Naive thymus-derived CD8-positive, alpha-beta T cell (primary cell): ENCODE results near the gene SLC9A7. TPM values are rescaled to one million over a fixed set of nuclear protein-coding genes. Genes with fewer than 3 reads are reported as not detected.

Source experiments
- ATAC-seq, 2 donors: fragments of 150-1000 bp; cut with Tn5 transposase in 1 of 2; sonication (Bioruptor Pico), chemical (Tn5 transposase) in 1 of 2; 1 replicate in 1 of 2; 2 replicates in 1 of 2; pipeline ENCODE4 v1.10.0; 2021; ENCODE audit warnings: mild to moderate bottlenecking in 2 of 2, moderate library complexity in 2 of 2
- POLR2A ChIA-PET: fragments of 350-600 bp; sonication (Branson Sonifier 250); formaldehyde crosslinking; loops from one replicate; lab custom pipeline; 2021; ENCODE audit warnings: antibody characterized with exemption; lab: Charles Lee
- DNase-seq, 10 donors: peaks; one replicate each; pipeline versions ENCODE4 v3.0.0 to v3.0.0-alpha.2; 2020 to 2022
- H3K27ac Mint-ChIP-seq, 10 donors: one replicate each; pipeline ENCODE4 v1.8.0; 2020 to 2022; ENCODE audit warnings: mild to moderate bottlenecking in 10 of 10, mixed read lengths in 10 of 10, moderate library complexity in 4 of 10, inconsistent platforms in 1 of 10
- H3K27me3 Mint-ChIP-seq, 5 donors: one replicate each; pipeline ENCODE4 v1.8.0; 2021 to 2022; ENCODE audit warnings: mixed read lengths in 5 of 5
- H3K36me3 Mint-ChIP-seq, 3 donors: one replicate each; pipeline ENCODE4 v1.8.0; 2020 to 2022; ENCODE audit warnings: mixed read lengths in 3 of 3, mild to moderate bottlenecking in 2 of 3, inconsistent platforms in 1 of 3
- H3K4me1 Mint-ChIP-seq, 4 donors: one replicate each; pipeline ENCODE4 v1.8.0; 2021 to 2022; ENCODE audit warnings: mixed read lengths in 4 of 4
- H3K4me3 Mint-ChIP-seq, 10 donors: one replicate each; pipeline ENCODE4 v1.8.0; 2020 to 2022; ENCODE audit warnings: mild to moderate bottlenecking in 10 of 10, mixed read lengths in 10 of 10, moderate library complexity in 6 of 10, inconsistent platforms in 1 of 10
- H3K9me3 Mint-ChIP-seq, 9 donors: one replicate each; pipeline ENCODE4 v1.8.0; 2020 to 2022; ENCODE audit warnings: mixed read lengths in 9 of 9, mild to moderate bottlenecking in 3 of 9, inconsistent platforms in 1 of 9, moderate library complexity in 1 of 9
- polyA plus RNA-seq, 3 donors: library from polyadenylated mRNA; unstranded; fragments of 300-500 nt; fragmentation: Illumina TruSeq; gene quantifications; one replicate each; pipeline ENCODE4 v1.2.3, GENCODE V29; 2021
- total RNA-seq, 8 experiments: library from RNA in 2 of 8; stranded (reverse) in 2 of 8; gene quantifications; one replicate each; pipeline ENCODE4 v1.2.3 and lab custom pipeline; 2021 to 2026

SLC9A7 gene
- total and polyA plus RNA-seq, 5 experiments from 2014 or later, result 0.33 to 3.6 (median 1.3) TPM

- peaks cover 0 to 17% (median 4%) of the 10 kb centered on the region in 5 donors for H3K27me3 Mint-ChIP-seq
- H3K27ac Mint-ChIP-seq, result peak overlapping the region in 5 of 10 donors; percentile 6 to 65 (median 56)
- POLR2A ChIA-PET, result interaction anchor here (0.6 to 0.8 kb wide), 2 partner anchors 35 to 57 kb away, joined by 3 read pairs; no protein-coding TSS in a partner anchor
- peak in 1 of 2 donors; percentile 24 for ATAC-seq
- peak in 1 of 10 donors; percentile 9 for DNase-seq
- peak overlapping the region; percentile 38 to 83 (median 74) for H3K4me3 Mint-ChIP-seq
- H3K9me3 Mint-ChIP-seq, result peaks cover 0 to 2% (median 0%) of the 10 kb centered on the region in 9 donors
- peaks cover 0 to 3% (median 2%) of the 10 kb centered on the region in 3 donors for H3K36me3 Mint-ChIP-seq
- peaks cover 2 to 34% (median 26%) of the 10 kb centered on the region in 4 donors for H3K4me1 Mint-ChIP-seq
Measured at GRCh38 chrX:46572340-46572936, 186.5 kb downstream of the SLC9A7 start.

DNA sequence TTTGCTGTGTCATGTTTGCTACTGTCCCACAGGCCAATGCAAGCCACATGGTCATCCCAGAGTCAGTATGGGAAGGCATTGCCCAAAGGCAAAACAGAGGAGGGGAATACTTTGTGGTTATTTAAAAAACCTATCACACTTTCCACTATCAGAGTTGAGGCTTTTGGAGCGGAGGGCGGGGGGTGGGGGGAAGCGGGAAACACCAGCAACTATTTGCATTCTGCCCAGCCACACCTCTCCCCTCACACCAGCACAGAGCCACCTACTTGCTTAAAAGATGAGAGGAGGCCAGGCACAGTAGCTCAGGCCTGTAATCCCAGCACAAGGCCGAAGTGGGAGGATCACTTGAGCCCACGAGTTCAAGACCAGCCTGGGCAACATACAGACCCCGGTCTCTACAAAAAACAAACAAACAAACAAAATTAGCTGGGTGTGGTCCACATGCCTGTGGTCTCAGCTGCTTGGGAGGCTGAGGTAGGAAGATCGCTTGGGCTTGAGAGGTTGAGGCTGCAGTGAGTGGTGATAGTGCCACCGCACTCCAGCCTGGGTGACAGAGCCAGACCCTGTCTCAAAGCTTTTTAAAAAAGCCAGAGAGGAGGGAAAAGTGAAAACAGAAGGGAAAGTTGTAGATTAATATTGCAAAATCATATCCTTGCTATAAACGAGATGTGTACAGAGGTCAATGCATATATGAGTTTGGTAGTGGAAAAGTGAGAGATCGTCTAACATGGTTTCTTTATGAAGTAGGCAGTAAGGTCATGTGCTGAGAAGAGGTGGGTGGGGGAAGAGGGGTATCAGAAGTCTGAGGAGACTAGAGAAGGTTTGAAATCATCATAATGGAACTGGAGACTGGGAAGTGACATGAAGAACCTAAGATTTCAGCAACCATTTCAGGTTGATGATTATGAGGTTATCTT lies 187.2 kb downstream of the SLC9A7 start:
- Mint-ChIP-seq H3K36me3 (peaks cover 0 to 2% (median 0%) of the 10 kb centered on the region in 3 donors), H3K27ac (peak overlapping the region in 4 of 10 donors; percentile 6 to 65 (median 38)), H3K4me3 (peak overlapping the region in 5 of 10 donors; percentile 29 to 83 (median 56)), H3K4me1 (peaks cover 2 to 30% (median 25%) of the 10 kb centered on the region in 4 donors), H3K27me3 (peaks cover 0 to 10% (median 4%) of the 10 kb centered on the region in 5 donors), H3K9me3 (peaks cover 0 to 2% (median 0%) of the 10 kb centered on the region in 9 donors)
- DNase-seq, result no peak
- ATAC-seq, result no peak
- POLR2A ChIA-PET, result interaction anchor here (0.6 to 0.8 kb wide), 2 partner anchors 34 to 58 kb away, joined by 3 read pairs; no protein-coding TSS in a partner anchor

DNA sequence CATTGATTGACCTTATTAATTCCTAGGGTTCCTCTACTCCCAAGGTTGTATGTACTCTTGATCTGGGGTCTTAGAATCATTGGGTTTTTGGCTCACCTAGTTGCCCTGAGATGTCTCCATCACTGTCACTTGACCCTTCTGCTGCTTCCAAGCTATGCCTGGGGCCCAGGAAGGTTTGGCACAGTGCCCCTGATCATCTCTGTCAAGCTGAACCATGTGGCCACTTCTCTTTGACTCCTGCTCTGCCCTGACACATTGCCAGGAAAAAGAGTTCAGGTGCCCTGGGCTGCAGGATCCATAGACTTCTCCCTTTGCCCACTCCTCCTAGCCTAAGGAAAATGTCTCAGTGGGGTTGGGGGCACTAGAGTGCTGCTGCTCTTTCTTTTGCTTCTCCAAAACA lies 189.3 kb downstream of the SLC9A7 start:
- H3K9me3 Mint-ChIP-seq, result no peaks in the 10 kb centered on the region
- no peaks in the 10 kb centered on the region for H3K27me3 Mint-ChIP-seq
- DNase-seq (no peak), ATAC-seq (no peak)
- peaks cover 0 to 17% (median 13%) of the 10 kb centered on the region in 4 donors for H3K4me1 Mint-ChIP-seq
- peaks cover 0 to 3% (median 2%) of the 10 kb centered on the region in 3 donors for H3K36me3 Mint-ChIP-seq
- POLR2A ChIA-PET, result no interaction called here
- no peak overlapping the region for H3K4me3 Mint-ChIP-seq
- no peak overlapping the region for H3K27ac Mint-ChIP-seq

DNA sequence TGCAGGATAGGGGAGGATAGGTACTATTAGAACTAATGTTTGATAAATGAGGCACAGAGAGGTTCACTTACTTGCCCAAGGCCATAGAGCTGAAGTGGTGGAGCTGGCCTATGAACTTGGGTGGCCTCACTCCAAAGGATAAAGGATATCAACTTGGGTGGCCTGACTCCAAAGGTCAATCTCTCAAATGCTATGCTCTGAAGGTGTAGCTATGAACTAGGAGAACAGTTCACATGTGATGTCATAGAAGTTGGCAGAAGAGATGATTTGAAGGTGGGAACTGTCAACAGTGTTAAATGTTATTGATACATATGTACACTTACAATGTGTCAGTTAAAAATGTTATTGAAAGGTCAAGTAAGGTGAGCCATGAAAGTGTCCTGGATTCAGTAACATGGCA lies 191.5 kb downstream of the SLC9A7 start:
- no peaks in the 10 kb centered on the region for H3K9me3 Mint-ChIP-seq
- H3K4me3 Mint-ChIP-seq, result no peak overlapping the region
- peaks cover under 1 to 13% (median 5%) of the 10 kb centered on the region in 4 donors for H3K4me1 Mint-ChIP-seq
- no peaks in the 10 kb centered on the region for H3K27me3 Mint-ChIP-seq
- POLR2A ChIA-PET, result interaction anchor here (0.5 kb wide), 1 partner anchor 11 kb away, joined by 3 read pairs; no protein-coding TSS in a partner anchor
- no peak for ATAC-seq
- H3K27ac Mint-ChIP-seq, result peak overlapping the region in 1 of 10 donors; percentile 20
- peaks cover 0 to 8% (median 2%) of the 10 kb centered on the region in 3 donors for H3K36me3 Mint-ChIP-seq
- DNase-seq, result no peak

GRCh38 chrX:46561824-46562657 lies 196.9 kb downstream of the SLC9A7 start:
- Mint-ChIP-seq H3K4me3 (peak overlapping the region in 1 of 10 donors; percentile 29), H3K36me3 (peaks cover 0 to 12% (median 0%) of the 10 kb centered on the region in 3 donors), H3K27ac (peak overlapping the region in 3 of 10 donors; percentile 15 to 71 (median 40)), H3K9me3 (peaks cover 0 to 2% (median 0%) of the 10 kb centered on the region in 9 donors), H3K27me3 (no peaks in the 10 kb centered on the region), H3K4me1 (peaks cover 2 to 16% (median 4%) of the 10 kb centered on the region in 4 donors)
- DNase-seq, result no peak
- ATAC-seq, result no peak
- POLR2A ChIA-PET, result no interaction called here

DNA sequence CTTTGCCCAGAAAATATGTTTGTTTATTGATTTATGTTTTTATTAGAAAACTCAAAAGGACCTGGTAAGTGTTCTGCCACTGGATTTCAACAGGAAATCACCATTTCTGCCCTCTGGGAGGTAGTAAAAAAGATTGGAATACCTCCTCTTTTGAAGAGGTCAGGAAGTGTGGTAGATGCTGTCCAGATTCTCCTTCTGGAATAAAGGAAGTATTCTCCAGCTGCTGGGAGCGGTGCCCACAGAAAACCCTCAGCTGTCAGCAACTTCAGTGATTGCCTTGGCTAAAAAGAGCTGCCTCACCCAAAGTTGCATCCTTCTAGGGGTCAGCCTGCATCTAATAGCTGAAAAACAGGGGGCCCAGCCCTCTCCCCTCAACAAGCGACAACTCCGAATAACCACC lies 199.9 kb downstream of the SLC9A7 start:
- no peaks in the 10 kb centered on the region for H3K27me3 Mint-ChIP-seq
- H3K9me3 Mint-ChIP-seq, result peaks cover 0 to 2% (median 0%) of the 10 kb centered on the region in 9 donors
- ATAC-seq, result no peak
- no peak for DNase-seq
- H3K4me1 Mint-ChIP-seq, result peaks cover 2 to 16% (median 4%) of the 10 kb centered on the region in 4 donors
- no peak overlapping the region for H3K4me3 Mint-ChIP-seq
- H3K36me3 Mint-ChIP-seq, result peaks cover 0 to 9% (median 0%) of the 10 kb centered on the region in 3 donors
- POLR2A ChIA-PET, result no interaction called here
- no peak overlapping the region for H3K27ac Mint-ChIP-seq

DNA sequence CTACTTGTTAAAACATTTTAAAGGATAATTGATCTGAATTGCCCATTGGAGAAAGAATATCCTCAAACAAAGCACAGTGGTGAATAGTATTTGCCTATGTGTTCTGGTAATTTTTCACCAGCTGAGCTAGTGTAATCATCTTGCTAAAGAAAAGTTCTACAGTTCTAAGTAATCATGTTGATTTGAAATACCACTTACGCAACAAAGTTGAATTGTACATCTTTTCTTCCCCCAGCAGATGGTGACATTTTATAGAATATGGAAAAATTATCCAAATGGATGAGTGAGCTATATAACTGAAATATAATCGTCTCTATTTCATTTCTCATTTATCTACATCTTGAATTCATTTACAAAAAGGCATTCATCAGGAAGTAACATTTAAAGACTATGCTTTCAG lies 204.0 kb downstream of the SLC9A7 start:
- POLR2A ChIA-PET, result no interaction called here
- Mint-ChIP-seq H3K9me3 (no peaks in the 10 kb centered on the region), H3K4me1 (peaks cover 0 to 2% (median 0%) of the 10 kb centered on the region in 4 donors), H3K27me3 (no peaks in the 10 kb centered on the region), H3K4me3 (no peak overlapping the region), H3K36me3 (peaks cover 0 to 17% (median 0%) of the 10 kb centered on the region in 3 donors), H3K27ac (no peak overlapping the region)
- no peak for DNase-seq
- ATAC-seq, result no peak

- Mint-ChIP-seq H3K9me3 (no peaks in the 10 kb centered on the region), H3K4me1 (peaks cover 0 to 3% (median under 1%) of the 10 kb centered on the region in 4 donors), H3K27ac (no peak overlapping the region), H3K27me3 (no peaks in the 10 kb centered on the region), H3K4me3 (no peak overlapping the region), H3K36me3 (peaks cover 0 to 19% (median 0%) of the 10 kb centered on the region in 3 donors)
- DNase-seq, result no peak
- POLR2A ChIA-PET, result no interaction called here
- ATAC-seq, result no peak
Measured at GRCh38 chrX:46553935-46554334, 205.0 kb downstream of the SLC9A7 start.

DNA sequence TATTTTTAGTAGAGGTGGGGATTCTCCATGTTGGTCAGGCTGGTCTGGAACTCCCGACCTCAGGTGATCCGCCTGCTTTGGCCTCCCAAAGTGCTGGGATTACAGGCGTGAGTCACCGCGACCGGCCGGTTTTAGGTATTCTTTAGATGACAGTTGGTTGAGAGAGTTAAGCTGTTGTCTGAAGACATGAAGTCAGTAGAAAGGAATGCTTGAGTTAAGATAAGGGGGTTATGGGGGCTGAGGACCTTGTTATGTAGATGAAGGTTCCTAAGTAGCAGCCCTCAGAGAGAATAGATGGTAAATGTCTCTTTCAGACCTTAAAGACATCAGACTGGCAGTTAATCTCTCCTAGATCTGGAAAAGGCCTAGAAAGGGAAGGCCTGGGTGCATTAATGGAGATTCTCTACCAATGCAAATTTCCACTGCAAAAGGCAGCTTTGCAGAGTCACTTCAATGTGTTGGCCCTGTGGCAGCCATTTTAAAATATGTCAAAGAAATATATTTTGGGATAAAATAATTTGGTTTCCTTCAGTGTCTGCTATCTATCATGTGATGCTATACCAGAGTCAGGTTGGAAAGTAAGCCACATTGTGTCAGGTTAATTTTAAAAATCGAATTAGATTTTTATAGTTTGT lies 207.3 kb downstream of the SLC9A7 start:
- DNase-seq (no peak), ATAC-seq (no peak)
- Mint-ChIP-seq H3K4me1 (peaks cover 0 to 11% (median 6%) of the 10 kb centered on the region in 4 donors), H3K9me3 (no peaks in the 10 kb centered on the region), H3K36me3 (peaks cover 0 to 27% (median 0%) of the 10 kb centered on the region in 3 donors), H3K27ac (peak overlapping the region in 1 of 10 donors; percentile 55), H3K27me3 (no peaks in the 10 kb centered on the region), H3K4me3 (no peak overlapping the region)
- POLR2A ChIA-PET, result interaction anchor here (0.6 kb wide), 1 partner anchor 28 kb away, joined by 5 read pairs; no protein-coding TSS in a partner anchor

DNA sequence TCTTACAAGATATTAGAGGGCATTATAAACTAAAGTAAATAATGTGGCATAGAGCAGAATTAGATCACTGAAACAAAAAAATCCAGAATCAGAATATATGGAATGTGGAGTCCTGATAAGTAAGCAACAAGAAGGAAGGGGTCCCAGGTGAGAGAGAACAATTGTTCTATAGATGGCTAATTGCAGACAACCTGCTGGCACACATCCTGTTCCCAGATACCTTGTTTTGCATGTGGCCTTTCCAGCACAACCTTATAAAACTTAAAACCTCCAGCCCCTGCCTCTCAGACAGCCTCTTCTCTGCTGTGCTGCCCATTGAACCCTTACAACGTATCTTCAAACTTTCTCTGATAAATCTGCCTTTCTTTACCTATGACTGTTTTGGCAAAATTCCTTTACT lies 209.0 kb downstream of the SLC9A7 start:
- Mint-ChIP-seq H3K36me3 (peaks cover 0 to 27% (median 0%) of the 10 kb centered on the region in 3 donors), H3K4me3 (no peak overlapping the region), H3K27me3 (no peaks in the 10 kb centered on the region), H3K4me1 (peaks cover 0 to 22% (median 12%) of the 10 kb centered on the region in 4 donors), H3K9me3 (no peaks in the 10 kb centered on the region), H3K27ac (no peak overlapping the region)
- no peak for ATAC-seq
- POLR2A ChIA-PET, result no interaction called here
- no peak for DNase-seq
